ENCODE data around the gene RPL41.

DNA sequence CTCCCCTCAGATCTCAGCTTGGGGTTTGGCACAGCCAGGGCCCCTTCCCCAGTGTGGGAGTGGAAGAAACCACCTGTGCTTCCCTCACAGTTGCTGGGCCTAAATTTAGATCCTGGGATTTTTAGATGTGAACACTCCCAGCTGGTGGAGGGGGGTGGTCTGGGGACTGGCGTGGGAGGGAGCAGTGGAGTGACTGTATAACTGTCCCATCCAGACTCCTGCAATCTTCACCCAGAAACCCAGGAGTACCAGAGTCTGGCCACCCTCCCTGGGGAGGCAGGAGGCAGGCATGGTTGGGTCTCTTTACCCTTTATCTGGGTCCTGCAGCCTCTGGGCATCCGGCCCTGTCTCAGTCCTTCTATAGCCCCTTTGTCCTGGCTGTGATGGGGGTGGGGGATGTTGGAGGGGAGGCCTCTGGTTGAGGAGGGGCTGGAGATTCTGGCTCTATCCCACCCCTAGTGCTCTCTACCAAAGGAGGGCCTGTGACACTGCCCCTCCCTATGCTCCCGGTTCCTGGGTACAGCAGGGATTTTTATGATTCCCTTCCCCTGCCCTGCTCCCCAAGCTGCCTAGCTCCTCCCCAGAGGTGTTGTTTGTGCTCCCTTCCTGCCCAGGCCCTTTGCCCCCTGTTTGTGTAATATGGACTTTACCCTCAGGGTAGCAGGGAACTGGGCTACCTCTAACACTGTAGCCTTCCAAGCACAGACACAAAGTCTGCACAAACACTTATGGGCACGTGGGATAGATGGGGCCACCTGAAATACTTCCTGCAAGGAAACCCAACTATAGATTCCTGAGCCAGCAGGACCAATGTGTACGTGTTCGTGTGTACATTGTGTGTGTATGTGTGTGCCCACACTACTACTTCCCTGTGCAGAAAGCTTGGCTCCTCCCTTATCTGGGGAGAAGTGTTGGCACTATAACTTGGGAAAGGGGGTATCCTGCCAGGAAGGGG, 34.8 kb upstream of the RPL41 start:
- TF ChIP-seq, protein P1, sequence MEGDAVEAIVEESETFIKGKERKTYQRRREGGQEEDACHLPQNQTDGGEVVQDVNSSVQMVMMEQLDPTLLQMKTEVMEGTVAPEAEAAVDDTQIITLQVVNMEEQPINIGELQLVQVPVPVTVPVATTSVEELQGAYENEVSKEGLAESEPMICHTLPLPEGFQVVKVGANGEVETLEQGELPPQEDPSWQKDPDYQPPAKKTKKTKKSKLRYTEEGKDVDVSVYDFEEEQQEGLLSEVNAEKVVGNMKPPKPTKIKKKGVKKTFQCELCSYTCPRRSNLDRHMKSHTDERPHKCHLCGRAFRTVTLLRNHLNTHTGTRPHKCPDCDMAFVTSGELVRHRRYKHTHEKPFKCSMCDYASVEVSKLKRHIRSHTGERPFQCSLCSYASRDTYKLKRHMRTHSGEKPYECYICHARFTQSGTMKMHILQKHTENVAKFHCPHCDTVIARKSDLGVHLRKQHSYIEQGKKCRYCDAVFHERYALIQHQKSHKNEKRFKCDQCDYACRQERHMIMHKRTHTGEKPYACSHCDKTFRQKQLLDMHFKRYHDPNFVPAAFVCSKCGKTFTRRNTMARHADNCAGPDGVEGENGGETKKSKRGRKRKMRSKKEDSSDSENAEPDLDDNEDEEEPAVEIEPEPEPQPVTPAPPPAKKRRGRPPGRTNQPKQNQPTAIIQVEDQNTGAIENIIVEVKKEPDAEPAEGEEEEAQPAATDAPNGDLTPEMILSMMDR (IDR thresholded peaks at IDR 0.05) = no peak
- TF ChIP-seq POLR2A (IDR thresholded peaks at IDR 0.05) = no peak

All from heart left ventricle (tissue), 13 donors.